Thoracic aorta (tissue), 2 donors: Measurements from ENCODE around the gene CES5A. TPM values are rescaled to one million over a fixed set of nuclear protein-coding genes. Genes with fewer than 3 reads are reported as not detected.
"Not testable (repeated sequence)": the region's sequence is repeated elsewhere in the genome, so short reads cannot be mapped to it uniquely, and the experiment has no call there.

Experiments used
- ATAC-seq: fragments of 150-250 bp; one replicate; pipeline ENCODE4 v1.8.0; 2017; ENCODE audit warnings: low read depth; ENCODE audit not compliant: insufficient number of reproducible peaks, low FRiP score
- DNase-seq: peaks from one replicate; pipeline ENCODE4 v3.0.0-alpha.2; 2020; ENCODE audit warnings: low spot score
- H3K27ac ChIP-seq, 2 donors: fragments of 200-600 bp; sonication (generic); 1 replicate in 1 of 2; 2 replicates in 1 of 2; pipeline ENCODE4 v1.5.1; 2016; ENCODE audit warnings: mild to moderate bottlenecking in 2 of 2, moderate library complexity in 2 of 2
- H3K27me3 ChIP-seq: fragments of 200-600 bp; sonication (generic); replicated peaks from 2 replicates; pipeline ENCODE4 v1.6.0; 2016; ENCODE audit warnings: mild to moderate bottlenecking; ENCODE audit not compliant: insufficient read depth
- H3K36me3 ChIP-seq: fragments of 200-600 bp; sonication (generic); one replicate; pipeline ENCODE4 v1.5.1; 2016
- H3K4me1 ChIP-seq, 2 donors: fragments of 200-600 bp; sonication (generic); 1 replicate in 1 of 2; 2 replicates in 1 of 2; pipeline versions ENCODE4 v1.5.1 to v1.6.0; 2016; ENCODE audit warnings: low read depth in 2 of 2, mild to moderate bottlenecking in 1 of 2; ENCODE audit not compliant: control insufficient read depth in 1 of 2
- H3K4me3 ChIP-seq: fragments of 200-600 bp; sonication (generic); 2 replicates; pipeline ENCODE4 v1.5.1; 2016; ENCODE audit warnings: mild to moderate bottlenecking
- H3K9me3 ChIP-seq: fragments of 200-600 bp; sonication (generic); 2 replicates; pipeline ENCODE4 v1.5.1; 2016
- total RNA-seq, 2 donors: library from RNA; depleted of rRNA; stranded (reverse); fragments of >200 nt; gene quantifications; one replicate each; pipeline versions ENCODE4 v1.1.0 to v1.2.3, GENCODE V29; 2016
- TF ChIP-seq, protein P1 (sequence below): fragments of 200-600 bp; sonication (generic); IDR thresholded peaks from one replicate; pipeline ENCODE4 v1.5.1; 2019; ENCODE audit warnings: antibody characterized with exemption

Gene CES5A
- total RNA-seq, 2 donors from 2014 or later: not detected

DNA sequence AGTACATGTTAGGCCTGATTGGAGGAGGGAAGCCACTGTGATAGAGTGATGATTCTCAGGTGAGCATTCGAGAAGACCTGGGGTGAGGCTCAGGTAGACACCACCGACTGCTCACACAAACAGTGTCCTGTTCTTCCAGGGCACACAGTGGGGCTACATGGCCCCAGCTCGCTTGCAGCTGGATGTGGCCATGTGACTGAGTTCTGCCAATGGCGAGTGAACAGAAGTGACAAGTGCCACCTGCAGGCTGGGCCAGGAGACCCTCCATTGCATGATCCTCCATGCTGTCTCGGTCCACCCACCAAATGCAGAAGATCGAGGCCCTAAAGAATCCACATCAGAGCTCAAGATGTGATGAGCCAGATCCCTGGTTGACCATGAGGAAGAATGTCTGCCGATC is 6.2 kb downstream of the CES5A start:
- Histone ChIP-seq H3K27me3 (no peaks in the 10 kb centered on the region), H3K36me3 (no peaks in the 10 kb centered on the region), H3K4me1 (no peaks in the 10 kb centered on the region), H3K9me3 (no peaks in the 10 kb centered on the region), H3K27ac (no peak overlapping the region), H3K4me3 (no peak overlapping the region)
- TF ChIP-seq, protein P1, sequence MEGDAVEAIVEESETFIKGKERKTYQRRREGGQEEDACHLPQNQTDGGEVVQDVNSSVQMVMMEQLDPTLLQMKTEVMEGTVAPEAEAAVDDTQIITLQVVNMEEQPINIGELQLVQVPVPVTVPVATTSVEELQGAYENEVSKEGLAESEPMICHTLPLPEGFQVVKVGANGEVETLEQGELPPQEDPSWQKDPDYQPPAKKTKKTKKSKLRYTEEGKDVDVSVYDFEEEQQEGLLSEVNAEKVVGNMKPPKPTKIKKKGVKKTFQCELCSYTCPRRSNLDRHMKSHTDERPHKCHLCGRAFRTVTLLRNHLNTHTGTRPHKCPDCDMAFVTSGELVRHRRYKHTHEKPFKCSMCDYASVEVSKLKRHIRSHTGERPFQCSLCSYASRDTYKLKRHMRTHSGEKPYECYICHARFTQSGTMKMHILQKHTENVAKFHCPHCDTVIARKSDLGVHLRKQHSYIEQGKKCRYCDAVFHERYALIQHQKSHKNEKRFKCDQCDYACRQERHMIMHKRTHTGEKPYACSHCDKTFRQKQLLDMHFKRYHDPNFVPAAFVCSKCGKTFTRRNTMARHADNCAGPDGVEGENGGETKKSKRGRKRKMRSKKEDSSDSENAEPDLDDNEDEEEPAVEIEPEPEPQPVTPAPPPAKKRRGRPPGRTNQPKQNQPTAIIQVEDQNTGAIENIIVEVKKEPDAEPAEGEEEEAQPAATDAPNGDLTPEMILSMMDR: no peak
- DNase-seq (no peak), ATAC-seq (no peak)

DNA sequence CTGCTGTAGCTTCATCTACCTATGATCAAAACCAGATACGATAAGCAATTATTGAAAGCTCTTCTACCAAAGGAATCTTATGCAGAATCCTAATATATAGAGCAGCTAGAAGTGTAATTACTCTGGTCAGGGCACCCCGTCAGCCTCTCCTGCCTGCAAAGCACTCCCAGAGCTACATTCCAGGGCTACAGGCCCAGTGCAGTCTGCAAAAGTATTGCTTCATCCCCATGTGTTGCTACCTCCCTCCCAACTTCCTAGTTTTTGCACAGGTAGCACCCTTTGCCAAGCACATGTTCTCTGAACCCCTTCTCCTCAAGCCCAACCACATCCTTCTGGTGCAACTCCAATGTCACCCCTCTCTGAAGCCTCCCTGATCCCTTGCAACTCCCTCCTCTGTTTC is 7.0 kb downstream of the CES5A start:
- H3K27me3 ChIP-seq: no peaks in the 10 kb centered on the region
- TF ChIP-seq, protein P1: no peak
- no peak for DNase-seq
- no peaks in the 10 kb centered on the region for H3K9me3 ChIP-seq
- ATAC-seq: no peak
- H3K36me3 ChIP-seq: no peaks in the 10 kb centered on the region
- H3K27ac ChIP-seq: no peak overlapping the region
- no peak overlapping the region for H3K4me3 ChIP-seq
- no peaks in the 10 kb centered on the region for H3K4me1 ChIP-seq

DNA sequence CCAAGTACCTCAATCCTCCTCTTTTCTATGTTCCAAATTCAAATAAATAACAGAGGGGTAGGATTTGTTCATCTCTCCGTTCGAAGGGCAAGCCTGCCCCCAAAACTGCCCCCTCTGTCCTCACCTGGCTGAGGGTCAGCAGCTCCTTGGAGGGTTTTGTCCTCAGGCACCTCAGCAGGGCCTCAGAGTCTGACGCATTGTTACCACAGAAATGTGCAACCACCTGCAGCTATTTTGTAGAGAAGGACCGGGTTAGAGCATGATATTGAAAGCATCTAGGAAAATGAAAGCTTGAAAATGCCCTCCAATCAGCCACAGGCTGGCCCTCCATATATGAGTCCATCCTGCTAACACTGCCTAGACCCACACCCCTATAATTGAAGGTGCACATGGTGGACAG is 13.9 kb downstream of the CES5A start:
- H3K4me1 ChIP-seq: no peaks in the 10 kb centered on the region
- ATAC-seq: no peak

DNA sequence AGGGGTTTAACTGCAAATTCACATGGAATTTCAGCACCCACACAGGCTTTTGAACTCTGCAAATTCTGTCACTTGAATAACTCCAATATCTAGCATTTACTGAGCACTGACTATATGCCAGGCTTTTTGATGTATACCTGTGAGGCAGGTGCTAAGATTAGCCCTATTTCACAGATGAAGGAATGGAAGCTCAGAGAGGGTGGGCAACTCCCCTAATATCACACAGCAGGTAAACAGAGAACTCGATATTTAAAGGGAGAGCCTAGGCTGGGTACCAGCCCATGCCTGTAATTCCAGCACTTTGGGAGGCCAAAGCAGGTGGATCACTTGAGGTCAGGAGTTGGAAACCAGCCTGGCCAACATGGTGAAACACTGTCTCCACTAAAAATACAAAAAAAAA is 17.5 kb downstream of the CES5A start:
- H3K4me1 ChIP-seq, H3K4me3 ChIP-seq, DNase-seq, ATAC-seq, H3K27ac ChIP-seq, H3K9me3 ChIP-seq, H3K36me3 ChIP-seq, H3K27me3 ChIP-seq: not testable (repeated sequence)

More for the DNA sequence above, 13.9 kb downstream of the CES5A start:
- H3K9me3 ChIP-seq: no peaks in the 10 kb centered on the region
- no peak overlapping the region for H3K27ac ChIP-seq
- H3K4me3 ChIP-seq: no peak overlapping the region
- TF ChIP-seq, protein P1: no peak
- DNase-seq: no peak
- H3K27me3 ChIP-seq: no peaks in the 10 kb centered on the region
- H3K36me3 ChIP-seq: no peaks in the 10 kb centered on the region

DNA sequence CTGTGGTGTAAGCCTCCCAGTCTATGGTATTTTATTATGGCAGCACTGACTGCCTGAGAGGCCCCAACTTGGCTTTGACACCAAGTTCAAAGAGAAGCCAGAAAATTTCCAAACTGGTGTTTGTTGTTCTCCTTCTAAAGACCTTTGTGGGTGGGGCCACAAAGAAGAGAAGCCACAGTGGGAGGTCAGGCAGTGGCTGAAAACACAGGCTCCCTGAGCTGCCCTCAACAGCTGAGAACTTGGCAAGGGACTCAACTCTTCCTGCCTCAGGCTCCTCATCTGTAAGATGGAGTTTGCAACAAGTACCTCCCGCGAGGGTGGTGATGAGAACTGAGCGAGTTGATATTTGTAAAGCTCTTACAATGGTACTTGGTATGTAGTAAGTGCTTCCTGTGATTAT is 18.2 kb downstream of the CES5A start:
- ATAC-seq: no peak
- TF ChIP-seq, protein P1: no peak
- H3K27me3 ChIP-seq: no peaks in the 10 kb centered on the region
- H3K27ac ChIP-seq: no peak overlapping the region
- no peaks in the 10 kb centered on the region for H3K36me3 ChIP-seq
- no peak for DNase-seq
- H3K4me3 ChIP-seq: no peak overlapping the region
- no peaks in the 10 kb centered on the region for H3K9me3 ChIP-seq
- no peaks in the 10 kb centered on the region for H3K4me1 ChIP-seq

DNA sequence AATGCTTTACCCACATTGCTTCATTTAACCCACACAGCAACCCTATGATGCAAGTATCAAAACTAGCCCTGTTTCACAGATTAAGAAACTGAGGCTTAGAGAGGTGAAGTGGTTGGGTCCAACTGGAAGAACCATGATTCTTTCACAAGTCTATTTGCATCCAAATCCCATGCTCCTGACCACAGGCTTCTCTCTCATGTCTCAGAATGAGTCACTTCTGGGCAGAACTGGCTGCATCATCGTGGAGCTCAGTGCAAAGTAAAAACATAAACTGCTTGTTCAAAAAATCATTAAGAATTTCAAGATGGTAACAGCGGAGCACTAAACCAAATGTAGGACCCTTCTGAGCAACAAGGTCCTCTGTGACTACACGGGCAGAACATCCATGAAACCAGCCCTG is 22.1 kb downstream of the CES5A start:
- DNase-seq: no peak
- Histone ChIP-seq H3K27me3 (no peaks in the 10 kb centered on the region), H3K27ac (no peak overlapping the region), H3K9me3 (no peaks in the 10 kb centered on the region), H3K4me3 (no peak overlapping the region), H3K36me3 (no peaks in the 10 kb centered on the region), H3K4me1 (no peaks in the 10 kb centered on the region)
- TF ChIP-seq, protein P1: no peak
- no peak for ATAC-seq
